H1 (cell line): ENCODE measurements around the gene RFC3. TPM values are rescaled to one million over a fixed set of nuclear protein-coding genes. Genes with fewer than 3 reads are reported as not detected.

Experiments used
- CTCF ChIA-PET: fragments of 300-600 bp; sonication (Branson Sonifier 250); formaldehyde crosslinking; loops from one replicate; lab custom pipeline; 2021; ENCODE audit not compliant: partially characterized antibody; lab: Charles Lee
- POLR2A ChIA-PET: fragments of 300-600 bp; sonication (Branson Sonifier 250); formaldehyde crosslinking; loops from one replicate; lab custom pipeline; 2021; ENCODE audit warnings: inconsistent platforms; ENCODE audit not compliant: partially characterized antibody; lab: Charles Lee
- DNase-seq, 2 experiments: peaks; one replicate each; pipeline versions ENCODE4 v3.0.0 to v3.0.0-alpha.2; 2010 to 2022; ENCODE audit warnings: low spot score in 2 of 2, low read depth in 1 of 2, mixed read lengths in 1 of 2
- FAIRE-seq: peaks from 2 replicates; lab custom pipeline; 2011; peaks lifted over from hg19 to GRCh38; lab: Jason Lieb, UNC
- H2AFZ ChIP-seq: 2 replicates; pipeline ENCODE4 v1.8.1; 2012; ENCODE audit warnings: low read length, inconsistent platforms
- H2AK5ac ChIP-seq: 2 replicates; pipeline ENCODE4 v1.6.1; 2013; ENCODE audit warnings: low read depth, low read length
- H2BK120ac ChIP-seq: replicated peaks from 2 replicates; pipeline ENCODE3; 2013; ENCODE audit warnings: low read depth, low read length, inconsistent platforms
- H2BK12ac ChIP-seq: 2 replicates; pipeline ENCODE4 v1.6.1; 2013; ENCODE audit warnings: low read depth, low read length
- H2BK15ac ChIP-seq: 2 replicates; pipeline ENCODE4 v1.6.1; 2013; ENCODE audit warnings: low read length
- H2BK20ac ChIP-seq: 2 replicates; pipeline ENCODE4 v1.6.1; 2013; ENCODE audit warnings: low read length
- H2BK5ac ChIP-seq: 2 replicates; pipeline ENCODE4 v1.6.1; 2013; ENCODE audit warnings: low read depth, low read length
- H3K14ac ChIP-seq: 2 replicates; pipeline ENCODE4 v1.6.1; 2013; ENCODE audit warnings: inconsistent platforms; ENCODE audit not compliant: insufficient read length
- H3K18ac ChIP-seq: 2 replicates; pipeline ENCODE4 v1.6.1; 2013; ENCODE audit warnings: low read length; ENCODE audit errors: extremely low read depth
- H3K23ac ChIP-seq: 2 replicates; pipeline ENCODE4 v1.6.1; 2013; ENCODE audit warnings: inconsistent platforms; ENCODE audit not compliant: insufficient read length
- H3K23me2 ChIP-seq: 2 replicates; pipeline ENCODE4 v1.6.1; 2013; ENCODE audit warnings: low read depth, low read length
- H3K27ac ChIP-seq: 2 replicates; pipeline ENCODE4 v1.6.1; 2011; ENCODE audit warnings: low read depth, low read length, inconsistent platforms
- H3K27me3 ChIP-seq, 4 experiments: replicated peaks in 1 of 4; 1 replicate in 1 of 4; 2 replicates in 3 of 4; pipeline versions ENCODE4 v1.6.1 to v1.8.1; 2011 to 2013; ENCODE audit warnings: low read length in 3 of 4, mild to moderate bottlenecking in 3 of 4, inconsistent platforms in 2 of 4, mixed read lengths in 2 of 4, moderate library complexity in 1 of 4; ENCODE audit not compliant: control insufficient read depth in 3 of 4, insufficient read depth in 3 of 4; ENCODE audit errors: extremely low read depth in 1 of 4
- H3K36me3 ChIP-seq, 4 experiments: 2 replicates each; pipeline versions ENCODE4 v1.6.1 to v1.8.1; 2011 to 2013; ENCODE audit warnings: mild to moderate bottlenecking in 4 of 4, low read length in 3 of 4, moderate library complexity in 2 of 4, control low read depth in 1 of 4, inconsistent platforms in 1 of 4; ENCODE audit not compliant: insufficient read depth in 4 of 4, control insufficient read depth in 2 of 4
- H3K4ac ChIP-seq: replicated peaks from 2 replicates; pipeline ENCODE3; 2013; ENCODE audit warnings: low read length, low read depth, mixed read lengths, inconsistent platforms; ENCODE audit not compliant: insufficient read length
- H3K4me1 ChIP-seq, 4 experiments: replicated peaks in 1 of 4; 1 replicate in 1 of 4; 2 replicates in 3 of 4; pipeline versions ENCODE4 v1.6.1 to v1.8.1; 2011 to 2013; ENCODE audit warnings: low read length in 3 of 4, inconsistent platforms in 2 of 4, mixed read lengths in 1 of 4; ENCODE audit not compliant: insufficient read depth in 4 of 4, control insufficient read depth in 3 of 4
- H3K4me2 ChIP-seq, 2 experiments: 2 replicates each; pipeline versions ENCODE4 v1.6.1 to v1.8.1; 2011 to 2013; ENCODE audit warnings: low read depth in 2 of 2, low read length in 2 of 2, control low read depth in 1 of 2, inconsistent platforms in 1 of 2, mild to moderate bottlenecking in 1 of 2; ENCODE audit not compliant: insufficient read depth in 1 of 2
- H3K4me3 ChIP-seq, 4 experiments: fragments of 200-600, 300-600 bp in 1 of 4; sonication (generic), shearing (Covaris generic), sonication (Bioruptor Twin) in 1 of 4; 2 replicates each; pipeline versions ENCODE4 v1.5.1 to v1.8.1; 2011 to 2016; ENCODE audit warnings: low read length in 4 of 4, low read depth in 3 of 4, control low read depth in 2 of 4, inconsistent platforms in 2 of 4, mild to moderate bottlenecking in 2 of 4, mixed read lengths in 1 of 4, moderate library complexity in 1 of 4; ENCODE audit not compliant: insufficient read depth in 2 of 4; ENCODE audit errors: extremely low read depth in 1 of 4
- H3K56ac ChIP-seq: replicated peaks from 2 replicates; pipeline ENCODE3; 2013; ENCODE audit warnings: low read depth, mild to moderate bottlenecking, mixed read lengths, low read length, inconsistent platforms; ENCODE audit not compliant: insufficient read length
- H3K79me1 ChIP-seq: 2 replicates; pipeline ENCODE4 v1.6.1; 2013; ENCODE audit warnings: low read depth, low read length, control low read depth
- H3K79me2 ChIP-seq, 2 experiments: 2 replicates each; pipeline versions ENCODE4 v1.6.1 to v1.8.1; 2012 to 2013; ENCODE audit warnings: low read length in 2 of 2, mild to moderate bottlenecking in 2 of 2, inconsistent platforms in 1 of 2; ENCODE audit not compliant: insufficient read depth in 2 of 2, control insufficient read depth in 1 of 2
- H3K9ac ChIP-seq, 4 experiments: replicated peaks in 1 of 4; 1 replicate in 1 of 4; 2 replicates in 3 of 4; pipeline versions ENCODE4 v1.6.1 to v1.8.1; 2011 to 2013; ENCODE audit warnings: low read depth in 3 of 4, low read length in 3 of 4, control low read depth in 2 of 4, mild to moderate bottlenecking in 2 of 4, moderate library complexity in 2 of 4, inconsistent platforms in 1 of 4; ENCODE audit errors: extremely low read depth in 1 of 4
- H3K9me3 ChIP-seq, 2 experiments: 2 replicates each; pipeline versions ENCODE4 v1.6.1 to v1.8.1; 2012 to 2013; ENCODE audit warnings: mild to moderate bottlenecking in 2 of 2, moderate library complexity in 2 of 2, control low read depth in 1 of 2, inconsistent platforms in 1 of 2, low read depth in 1 of 2, low read length in 1 of 2, mixed read lengths in 1 of 2; ENCODE audit not compliant: insufficient read depth in 2 of 2
- H4K20me1 ChIP-seq, 2 experiments: replicated peaks in 1 of 2; 2 replicates each; pipeline versions ENCODE3 to v1.8.1; 2011 to 2013; ENCODE audit warnings: inconsistent platforms in 2 of 2, low read length in 2 of 2, mild to moderate bottlenecking in 1 of 2; ENCODE audit not compliant: insufficient read depth in 2 of 2, control insufficient read depth in 1 of 2
- H4K5ac ChIP-seq: 2 replicates; pipeline ENCODE4 v1.6.1; 2013; ENCODE audit warnings: low read length, low read depth, mixed read lengths, inconsistent platforms; ENCODE audit not compliant: insufficient read length
- H4K8ac ChIP-seq: 2 replicates; pipeline ENCODE4 v1.8.0; 2013; ENCODE audit warnings: mild to moderate bottlenecking, moderate library complexity, low read length, inconsistent platforms; ENCODE audit not compliant: insufficient read depth; ENCODE audit errors: extremely low read depth
- H4K91ac ChIP-seq: replicated peaks from 2 replicates; pipeline ENCODE3; 2013; ENCODE audit warnings: low read length, mixed read lengths, inconsistent platforms; ENCODE audit not compliant: insufficient read length
- CBX5 ChIP-seq: fragments of 300-800, 300-1000 bp; sonication (generic); IDR thresholded peaks from 2 replicates; pipeline ENCODE4 v1.7.1; 2016; ENCODE audit warnings: antibody characterized with exemption, low read length, low read depth
- EGR1 ChIP-seq: IDR thresholded peaks from 2 replicates; pipeline ENCODE4 v1.6.1; 2011; ENCODE audit warnings: low read depth, low read length, borderline replicate concordance
- POLR2A ChIP-seq, 2 experiments: IDR thresholded peaks; 1 replicate in 1 of 2; 2 replicates in 1 of 2; pipeline ENCODE4 v1.6.1; 2011; ENCODE audit warnings: low read depth in 2 of 2, low read length in 2 of 2, mild to moderate bottlenecking in 2 of 2; ENCODE audit errors: control extremely low read depth in 1 of 2
- RNF2 ChIP-seq: fragments of 200-900, 300-1000 bp; sonication (generic); IDR thresholded peaks from 2 replicates; pipeline ENCODE4 v1.7.1; 2016; ENCODE audit warnings: borderline replicate concordance, low read depth, mild to moderate bottlenecking, antibody characterized with exemption, low read length; ENCODE audit not compliant: poor library complexity, severe bottlenecking; ENCODE audit errors: missing control alignments
- SIRT6 ChIP-seq: IDR thresholded peaks from one replicate; pipeline ENCODE4 v1.7.1; 2012; ENCODE audit warnings: low read length, inconsistent platforms
- WGBS, 2 experiments: shearing (Covaris generic) in 1 of 2; methylation state at CpG; one replicate each; pipeline versions ENCODE4 v1.1.6 to v1.1.7; 2013 to 2015; ENCODE audit warnings: low lambda C conversion rate in 2 of 2, mixed read lengths in 2 of 2, inconsistent platforms in 1 of 2, low coverage in 1 of 2, missing lambda C conversion rate in 1 of 2; ENCODE audit not compliant: insufficient replicate concordance in 2 of 2, insufficient coverage in 1 of 2, insufficient read length in 1 of 2; ENCODE audit errors: extremely low coverage in 1 of 2, missing lambda C conversion rate in 1 of 2; 5-methylcytosine and 5-hydroxymethylcytosine counted together
- polyA plus RNA-seq, 7 experiments: library from polyadenylated mRNA; depleted of rRNA in 3 of 7; stranded (reverse) in 5 of 7; unstranded in 2 of 7; fragments of >200 nt in 5 of 7; fragments of 200-250 nt in 2 of 7; gene quantifications; 1 replicate in 5 of 7; 2 replicates in 1 of 7; 4 replicates in 1 of 7; pipeline versions ENCODE4 v1.2.1 to v1.2.3, GENCODE V29; 2011 to 2013; ENCODE audit warnings: missing spikeins in 2 of 7, mixed read lengths in 2 of 7
- total RNA-seq: library from RNA; stranded (reverse); fragmentation: NEBNext Ultra II Directional; extraction: Animal tissue kit (Norgen Biotek cat#: 25700); gene quantifications from 2 replicates; pipeline ENCODE4 v1.2.1, GENCODE V29; 2021

The RFC3 gene
- total and polyA plus RNA-seq, 2 of the 8 experiments (the other 6 are each of a cell fraction or from before 2014, with no cell fraction given): 26.4 to 45.6 TPM

GRCh38 chr13:33773790-33774462 lies 44.0 kb upstream of the RFC3 start:
- H3K79me1 ChIP-seq: no peaks in the 10 kb centered on the region
- no peaks in the 10 kb centered on the region for H3K27me3 ChIP-seq
- POLR2A ChIA-PET: no interaction called here
- no peak for FAIRE-seq
- H2BK120ac ChIP-seq: no peak overlapping the region
- TF ChIP-seq POLR2A (IDR thresholded peaks at IDR 0.05; ENCODE audit: control extremely low read depth in 1 of 2, low read depth in 2 of 2, low read length in 2 of 2) (no peak), EGR1 (no peak), SIRT6 (no peak), RNF2 (no peak), CBX5 (no peak)
- TF ChIP-seq, all 59 proteins: peak for 0
- Histone ChIP-seq H3K14ac (no peak overlapping the region), H3K56ac (no peak overlapping the region), H4K20me1 (no peaks in the 10 kb centered on the region), H3K4me3 (no peak overlapping the region), H3K9ac (no peak overlapping the region), H2BK20ac (no peak overlapping the region), H3K9me3 (no peaks in the 10 kb centered on the region), H3K18ac (no peak overlapping the region), H4K5ac (no peak overlapping the region), H2BK5ac (no peak overlapping the region), H4K8ac (no peak overlapping the region), H2AK5ac (no peak overlapping the region), H3K23ac (no peak overlapping the region), H2BK15ac (no peak overlapping the region), H3K23me2 (no peaks in the 10 kb centered on the region), H3K36me3 (no peaks in the 10 kb centered on the region), H2BK12ac (no peak overlapping the region), H4K91ac (no peak overlapping the region), H3K27ac (no peak overlapping the region), H3K4me2 (no peak overlapping the region), H3K4me1 (0 out of 7 replicates have a peak, but pooled peaks cover 0 to 3% (median 0%) of the 10 kb centered on the region in 4 experiments), H3K4ac (no peak overlapping the region), H2AFZ (0 out of 2 replicates have a peak overlapping the region, but pooled peaks have one; percentile 33), H3K79me2 (no peaks in the 10 kb centered on the region)
- WGBS, 2 experiments: 90% methylated on average over 5 of the region's 5 CpGs; no CpG with 5 or more reads in 1 of the 2 experiments
- no peak for DNase-seq
- CTCF ChIA-PET: interaction anchor here (0.7 to 1.8 kb wide), 4 partner anchors 10 to 132 kb away, joined by 3 to 6 read pairs (median 4); no protein-coding TSS in a partner anchor
